Measurements from ENCODE around the gene SLC22A3. TPM values are rescaled to one million over a fixed set of nuclear protein-coding genes. Genes with fewer than 3 reads are reported as not detected.
A peak's percentile ranks its signal among the peaks of the same experiment; 100 is the strongest.

Gene SLC22A3
- total RNA-seq, 1 donor from 2014 or later = 0.57 TPM

DNA sequence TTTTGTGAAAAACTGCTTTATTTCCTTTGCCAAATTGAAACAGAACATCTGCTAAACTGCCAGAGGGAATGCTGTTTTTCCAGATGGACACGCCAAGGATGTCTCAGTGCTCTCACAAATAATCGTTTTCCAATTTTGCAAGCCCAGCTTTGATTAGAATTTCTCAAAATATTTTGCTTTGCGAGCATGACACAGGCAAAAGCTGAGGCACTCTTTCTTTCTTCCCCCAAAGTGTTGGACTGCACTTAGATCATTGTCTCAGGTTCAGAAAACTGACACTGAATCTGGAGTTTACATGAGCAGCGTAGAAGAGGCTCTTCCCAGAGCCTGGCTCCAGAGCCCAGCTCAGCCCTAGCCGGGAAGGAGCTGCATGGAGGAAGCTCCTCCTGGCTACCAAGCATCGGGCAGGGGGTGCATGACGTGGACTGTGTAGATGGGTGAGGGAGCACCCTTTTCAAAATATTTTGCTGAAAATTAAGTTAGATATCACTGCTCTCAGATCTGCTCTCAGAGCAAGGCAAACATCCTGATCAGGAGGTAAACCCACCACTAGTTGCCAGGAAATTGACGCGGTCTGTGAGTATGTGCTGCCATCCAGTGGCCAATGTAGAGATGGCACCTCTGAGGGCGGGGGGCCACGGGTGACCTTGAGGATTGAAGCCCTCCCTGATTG lies 107.5 kb downstream of the SLC22A3 start:
- Histone ChIP-seq H3K27ac (ENCODE audit: low read depth, low read length) (no peak overlapping the region), H4K20me1 (ENCODE audit: insufficient read depth, low read length) (no peaks in the 10 kb centered on the region), H3K36me3 (ENCODE audit: insufficient read depth, low read length) (no peaks in the 10 kb centered on the region), H3K4me3 (ENCODE audit: insufficient read depth, low read depth, low read length) (no peak overlapping the region), H3K79me2 (ENCODE audit: insufficient read depth, low read length) (no peaks in the 10 kb centered on the region), H2AFZ (ENCODE audit: low read depth, low read length) (peak overlapping the region; percentile 21), H3K27me3 (ENCODE audit: insufficient read depth, low read length) (no peaks in the 10 kb centered on the region), H3K4me1 (ENCODE audit: insufficient read depth, low read length) (no peaks in the 10 kb centered on the region), H3K9ac (ENCODE audit: low read length) (peak overlapping the region; percentile 27), H3K9me3 (ENCODE audit: insufficient read depth, low read depth, low read length) (no peaks in the 10 kb centered on the region), H3K4me2 (ENCODE audit: low read length) (peak overlapping the region; percentile 67)
- Mint-ChIP-seq H3K9me3 (ENCODE audit: unreplicated experiment) (peaks cover 2% of the 10 kb centered on the region), H3K4me1 (ENCODE audit: low read depth, unreplicated experiment) (no peaks in the 10 kb centered on the region), H3K4me3 (ENCODE audit: unreplicated experiment) (no peak overlapping the region), H3K36me3 (ENCODE audit: low read depth, unreplicated experiment) (no peaks in the 10 kb centered on the region), H3K27me3 (ENCODE audit: low read depth, unreplicated experiment) (peaks cover 48% of the 10 kb centered on the region), H3K27ac (ENCODE audit: unreplicated experiment) (no peak overlapping the region)
- TF ChIP-seq, protein P1, sequence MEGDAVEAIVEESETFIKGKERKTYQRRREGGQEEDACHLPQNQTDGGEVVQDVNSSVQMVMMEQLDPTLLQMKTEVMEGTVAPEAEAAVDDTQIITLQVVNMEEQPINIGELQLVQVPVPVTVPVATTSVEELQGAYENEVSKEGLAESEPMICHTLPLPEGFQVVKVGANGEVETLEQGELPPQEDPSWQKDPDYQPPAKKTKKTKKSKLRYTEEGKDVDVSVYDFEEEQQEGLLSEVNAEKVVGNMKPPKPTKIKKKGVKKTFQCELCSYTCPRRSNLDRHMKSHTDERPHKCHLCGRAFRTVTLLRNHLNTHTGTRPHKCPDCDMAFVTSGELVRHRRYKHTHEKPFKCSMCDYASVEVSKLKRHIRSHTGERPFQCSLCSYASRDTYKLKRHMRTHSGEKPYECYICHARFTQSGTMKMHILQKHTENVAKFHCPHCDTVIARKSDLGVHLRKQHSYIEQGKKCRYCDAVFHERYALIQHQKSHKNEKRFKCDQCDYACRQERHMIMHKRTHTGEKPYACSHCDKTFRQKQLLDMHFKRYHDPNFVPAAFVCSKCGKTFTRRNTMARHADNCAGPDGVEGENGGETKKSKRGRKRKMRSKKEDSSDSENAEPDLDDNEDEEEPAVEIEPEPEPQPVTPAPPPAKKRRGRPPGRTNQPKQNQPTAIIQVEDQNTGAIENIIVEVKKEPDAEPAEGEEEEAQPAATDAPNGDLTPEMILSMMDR (IDR thresholded peaks at IDR 0.05; ENCODE audit: insufficient read depth, low read depth, low read length) = peak; percentile 95
- no peak for TF ChIP-seq EZH2 (IDR thresholded peaks at IDR 0.05; ENCODE audit: insufficient read depth, low read length)
- FAIRE-seq (peak; percentile 23), DNase-seq (ENCODE audit: low read depth) (peak; percentile 25)

DNA sequence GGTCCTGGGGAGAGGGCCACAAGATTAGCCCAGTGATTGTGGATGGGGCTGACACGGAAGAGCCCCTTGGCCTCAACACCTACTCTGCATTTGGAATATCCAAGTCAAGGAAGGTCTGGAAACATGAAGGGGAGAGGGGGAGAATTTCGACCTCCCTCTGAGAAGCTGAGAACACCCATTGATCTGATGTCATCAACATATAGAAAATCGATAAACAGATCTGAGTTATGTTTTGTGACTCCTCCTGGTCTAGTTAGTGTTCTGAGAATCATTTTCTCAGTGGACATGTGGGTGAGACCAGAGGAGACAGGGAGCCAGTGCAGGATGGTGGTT lies 108.0 kb downstream of the SLC22A3 start:
- no peaks in the 10 kb centered on the region for H3K79me2 ChIP-seq (ENCODE audit: insufficient read depth, low read length)
- Mint-ChIP-seq H3K4me3 (ENCODE audit: unreplicated experiment) (no peak overlapping the region), H3K9me3 (ENCODE audit: unreplicated experiment) (no peaks in the 10 kb centered on the region), H3K27me3 (ENCODE audit: low read depth, unreplicated experiment) (peaks cover 46% of the 10 kb centered on the region), H3K27ac (ENCODE audit: unreplicated experiment) (no peak overlapping the region), H3K4me1 (ENCODE audit: low read depth, unreplicated experiment) (peaks cover 2% of the 10 kb centered on the region), H3K36me3 (ENCODE audit: low read depth, unreplicated experiment) (no peaks in the 10 kb centered on the region)
- TF ChIP-seq, protein P1 (IDR thresholded peaks at IDR 0.05; ENCODE audit: insufficient read depth, low read depth, low read length) = no peak
- no peak for TF ChIP-seq EZH2 (IDR thresholded peaks at IDR 0.05; ENCODE audit: insufficient read depth, low read length)
- no peak overlapping the region for H3K4me2 ChIP-seq (ENCODE audit: low read length)
- no peak overlapping the region for H3K27ac ChIP-seq (ENCODE audit: low read depth, low read length)
- H4K20me1 ChIP-seq (ENCODE audit: insufficient read depth, low read length) = no peaks in the 10 kb centered on the region
- no peak overlapping the region for H3K4me3 ChIP-seq (ENCODE audit: insufficient read depth, low read depth, low read length)
- H3K36me3 ChIP-seq (ENCODE audit: insufficient read depth, low read length) = no peaks in the 10 kb centered on the region
- H3K4me1 ChIP-seq (ENCODE audit: insufficient read depth, low read length) = peaks cover 2% of the 10 kb centered on the region
- no peaks in the 10 kb centered on the region for H3K9me3 ChIP-seq (ENCODE audit: insufficient read depth, low read depth, low read length)
- DNase-seq (ENCODE audit: low read depth) (no peak), FAIRE-seq (no peak)
- no peaks in the 10 kb centered on the region for H3K27me3 ChIP-seq (ENCODE audit: insufficient read depth, low read length)
- no peak overlapping the region for H2AFZ ChIP-seq (ENCODE audit: low read depth, low read length)
- no peak overlapping the region for H3K9ac ChIP-seq (ENCODE audit: low read length)

DNA sequence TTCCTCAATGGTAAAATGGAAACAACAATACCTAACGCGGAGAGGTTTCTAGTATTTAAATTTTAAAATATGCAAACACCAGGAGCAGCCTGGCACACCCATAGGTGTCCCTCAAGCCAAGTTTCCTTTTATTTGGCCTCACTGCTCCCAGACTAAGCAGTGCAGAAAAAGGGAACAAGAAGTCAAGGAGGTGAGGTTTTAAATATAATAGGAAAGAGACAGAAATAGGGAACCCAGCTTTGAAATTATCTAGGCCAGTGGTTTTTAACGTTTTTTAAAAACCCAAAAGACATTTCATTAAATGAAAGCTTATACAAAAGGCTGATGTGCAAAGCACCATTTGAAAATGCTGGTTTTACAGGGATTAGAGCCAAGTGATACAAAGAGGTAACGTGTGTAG lies 109.6 kb downstream of the SLC22A3 start:
- Mint-ChIP-seq H3K27ac (ENCODE audit: unreplicated experiment) (no peak overlapping the region), H3K4me3 (ENCODE audit: unreplicated experiment) (no peak overlapping the region), H3K4me1 (ENCODE audit: low read depth, unreplicated experiment) (peaks cover 14% of the 10 kb centered on the region), H3K27me3 (ENCODE audit: low read depth, unreplicated experiment) (peaks cover 44% of the 10 kb centered on the region), H3K9me3 (ENCODE audit: unreplicated experiment) (peaks cover under 1% of the 10 kb centered on the region), H3K36me3 (ENCODE audit: low read depth, unreplicated experiment) (no peaks in the 10 kb centered on the region)
- Histone ChIP-seq H3K9ac (ENCODE audit: low read length) (no peak overlapping the region), H3K4me1 (ENCODE audit: insufficient read depth, low read length) (peaks cover 13% of the 10 kb centered on the region), H2AFZ (ENCODE audit: low read depth, low read length) (no peak overlapping the region), H4K20me1 (ENCODE audit: insufficient read depth, low read length) (no peaks in the 10 kb centered on the region), H3K4me3 (ENCODE audit: insufficient read depth, low read depth, low read length) (no peak overlapping the region), H3K9me3 (ENCODE audit: insufficient read depth, low read depth, low read length) (no peaks in the 10 kb centered on the region), H3K27me3 (ENCODE audit: insufficient read depth, low read length) (no peaks in the 10 kb centered on the region), H3K79me2 (ENCODE audit: insufficient read depth, low read length) (no peaks in the 10 kb centered on the region), H3K27ac (ENCODE audit: low read depth, low read length) (no peak overlapping the region), H3K4me2 (ENCODE audit: low read length) (no peak overlapping the region), H3K36me3 (ENCODE audit: insufficient read depth, low read length) (no peaks in the 10 kb centered on the region)
- DNase-seq (ENCODE audit: low read depth) (no peak), FAIRE-seq (no peak)
- no peak for TF ChIP-seq EZH2 (IDR thresholded peaks at IDR 0.05; ENCODE audit: insufficient read depth, low read length)
- TF ChIP-seq, protein P1 (IDR thresholded peaks at IDR 0.05; ENCODE audit: insufficient read depth, low read depth, low read length) = no peak
